HG03103 (cell line): ENCODE results near the gene PSMB10.
A peak's percentile ranks its signal among the peaks of the same experiment; 100 is the strongest.
"Not testable (repeated sequence)": the region's sequence is repeated elsewhere in the genome, so short reads cannot be mapped to it uniquely, and the experiment has no call there.

ENCODE experiments used
- ATAC-seq: cut with Tn5 transposase; IDR thresholded peaks from one replicate; pipeline ENCODE4 v1.9.1; 2021; ENCODE audit warnings: low read depth; ENCODE audit not compliant: unreplicated experiment

The PSMB10 gene

GRCh38 chr16:67936124-67936879 is at the start of gene PSMB10:
Gene PSMB10, minus strand, starts transcription at chr16:67936850. Its CDS starts 101 bp downstream, at chr16:67936749.
- no peak for ATAC-seq

- ATAC-seq, result no peak
These were observed 45.5 kb upstream of the PSMB10 start for GRCh38 chr16:67982011-67982696.

GRCh38 chr16:67979955-67980678 is 43.5 kb upstream of the PSMB10 start, which contains the start of gene DPEP3:
Gene DPEP3, minus strand, starts transcription at chr16:67980499. Its CDS starts 119 bp downstream, at chr16:67980380.
- ATAC-seq, result no peak

GRCh38 chr16:67977469-67978227 is 41.0 kb upstream of the PSMB10 start:
- no peak for ATAC-seq

- ATAC-seq, result no peak
These were observed 40.4 kb upstream of the PSMB10 start for GRCh38 chr16:67977005-67977404.

DNA sequence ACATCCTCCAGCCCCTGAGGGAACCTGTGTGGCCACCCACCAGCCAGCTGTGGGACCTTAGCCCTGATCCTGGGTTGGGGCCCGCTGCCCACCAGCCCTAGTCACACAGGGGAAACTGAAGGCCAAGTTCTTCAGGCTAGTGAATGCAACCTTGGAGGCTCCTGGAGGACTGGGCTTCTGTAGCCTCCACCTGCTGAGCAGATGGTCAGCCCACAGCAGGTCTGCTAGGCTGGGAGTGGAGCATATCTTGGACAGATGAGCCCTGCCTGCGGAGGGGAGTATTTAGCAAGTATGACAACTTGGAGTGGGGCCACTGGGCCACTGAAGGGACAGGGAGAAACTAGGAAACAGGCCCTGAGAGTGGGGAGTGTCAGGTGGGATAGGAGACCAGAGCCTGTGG is 39.6 kb upstream of the PSMB10 start:
- ATAC-seq, result no peak

- no peak for ATAC-seq
These were observed 38.9 kb upstream of the PSMB10 start for GRCh38 chr16:67975321-67976105.

GRCh38 chr16:67972285-67972684 is 35.6 kb upstream of the PSMB10 start:
- not testable (repeated sequence) for ATAC-seq

DNA sequence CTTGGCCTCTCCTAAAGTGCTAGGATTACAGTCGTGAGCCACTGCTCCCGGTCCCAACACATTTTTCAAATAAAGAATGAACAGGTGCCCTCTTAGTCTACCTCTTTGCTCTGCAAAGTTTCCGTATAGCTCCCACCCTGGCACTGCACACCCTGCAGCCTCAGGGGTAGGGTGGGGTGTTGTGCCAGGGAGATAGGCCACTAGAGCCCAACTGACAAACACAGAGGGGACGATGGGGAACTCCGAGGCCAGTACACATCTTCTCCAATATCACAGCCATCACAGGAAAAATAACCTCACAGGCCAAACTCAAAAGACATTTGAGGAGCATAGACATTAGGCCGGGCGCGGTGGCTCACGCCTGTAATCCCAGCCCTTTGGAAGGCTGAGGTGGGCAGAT is 34.5 kb upstream of the PSMB10 start:
- no peak for ATAC-seq

- ATAC-seq, result no peak
These were observed 32.8 kb upstream of the PSMB10 start for GRCh38 chr16:67969254-67970039.

- ATAC-seq, result peak; percentile 56
These were observed 32.0 kb upstream of the PSMB10 start, which contains the start of gene SLC12A4 for GRCh38 chr16:67968400-67969253. Gene SLC12A4, minus strand, starts transcription at chr16:67968637. Its CDS starts 84 bp downstream, at chr16:67968553.

DNA sequence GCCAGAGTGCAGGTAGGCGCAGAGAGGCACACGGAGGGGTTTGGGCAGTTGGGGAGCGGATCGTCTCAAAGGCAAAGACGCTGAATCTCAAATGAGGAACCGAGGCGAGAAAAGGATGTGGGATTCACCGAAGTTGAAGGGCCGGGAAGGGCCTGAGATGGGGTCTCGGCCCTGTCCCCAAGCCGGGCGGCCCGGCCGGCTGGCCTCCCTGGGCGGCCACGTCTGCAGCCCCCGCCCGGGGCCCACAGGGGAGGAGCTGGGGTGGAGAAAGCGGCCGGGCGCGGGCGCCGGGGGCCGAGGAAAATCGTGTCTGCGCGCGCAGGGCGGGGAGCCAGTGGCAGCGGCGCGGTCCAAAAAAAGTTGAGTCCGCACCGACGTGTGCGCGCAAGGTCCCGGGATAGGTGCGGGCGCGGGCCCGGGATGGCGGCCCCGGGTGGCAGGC is 31.3 kb upstream of the PSMB10 start:
- ATAC-seq, result peak; percentile 23

- ATAC-seq, result no peak
These were observed 30.7 kb upstream of the PSMB10 start for GRCh38 chr16:67967183-67967957.

GRCh38 chr16:67966549-67967182 is 30.0 kb upstream of the PSMB10 start:
- ATAC-seq, result no peak

- no peak for ATAC-seq
These were observed 29.3 kb upstream of the PSMB10 start for GRCh38 chr16:67965668-67966548.
